ENCODE results near the gene NPHP4.

DNA sequence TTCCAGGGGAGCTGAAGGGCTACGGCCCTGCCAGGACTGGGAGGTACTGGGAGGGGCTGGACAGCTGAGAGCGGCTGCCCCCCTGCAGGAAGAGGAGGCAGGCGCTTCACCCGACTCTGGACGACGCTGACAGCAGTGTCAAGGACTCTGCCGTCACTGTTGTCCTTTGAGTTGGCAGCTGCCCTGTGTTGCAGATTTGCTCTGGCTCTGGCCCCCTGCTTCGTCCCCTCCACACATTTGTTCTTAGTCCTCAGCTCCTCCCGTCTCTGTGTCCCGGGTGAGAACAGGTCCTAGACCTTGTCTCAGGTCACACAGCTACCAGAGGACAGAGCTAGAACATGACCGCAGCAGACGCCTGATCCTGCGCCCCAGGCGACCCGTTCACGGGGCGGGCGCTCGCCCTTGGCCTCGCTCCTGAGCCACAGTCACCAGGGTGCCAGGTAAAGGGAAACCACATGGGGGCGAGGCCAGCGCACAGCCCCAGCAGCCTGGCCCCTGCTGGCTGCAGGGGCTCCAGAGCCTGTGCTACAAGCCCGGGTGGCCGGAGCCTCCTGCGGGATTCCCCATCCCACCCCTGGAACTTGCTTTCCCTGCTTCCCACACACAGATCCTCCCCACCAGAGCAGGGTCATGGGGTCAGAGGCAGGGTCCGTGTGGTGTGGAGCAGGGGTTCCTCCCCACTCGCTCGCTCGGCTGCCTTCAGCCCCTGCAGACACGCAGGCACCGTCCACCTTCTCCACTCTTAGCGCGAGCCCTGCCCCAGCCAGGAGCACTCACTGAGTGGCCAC, 10.7 kb upstream of the NPHP4 start:
- TF ChIP-seq POLR2A (IDR thresholded peaks at IDR 0.05) = no peak
- TF ChIP-seq, protein P1, sequence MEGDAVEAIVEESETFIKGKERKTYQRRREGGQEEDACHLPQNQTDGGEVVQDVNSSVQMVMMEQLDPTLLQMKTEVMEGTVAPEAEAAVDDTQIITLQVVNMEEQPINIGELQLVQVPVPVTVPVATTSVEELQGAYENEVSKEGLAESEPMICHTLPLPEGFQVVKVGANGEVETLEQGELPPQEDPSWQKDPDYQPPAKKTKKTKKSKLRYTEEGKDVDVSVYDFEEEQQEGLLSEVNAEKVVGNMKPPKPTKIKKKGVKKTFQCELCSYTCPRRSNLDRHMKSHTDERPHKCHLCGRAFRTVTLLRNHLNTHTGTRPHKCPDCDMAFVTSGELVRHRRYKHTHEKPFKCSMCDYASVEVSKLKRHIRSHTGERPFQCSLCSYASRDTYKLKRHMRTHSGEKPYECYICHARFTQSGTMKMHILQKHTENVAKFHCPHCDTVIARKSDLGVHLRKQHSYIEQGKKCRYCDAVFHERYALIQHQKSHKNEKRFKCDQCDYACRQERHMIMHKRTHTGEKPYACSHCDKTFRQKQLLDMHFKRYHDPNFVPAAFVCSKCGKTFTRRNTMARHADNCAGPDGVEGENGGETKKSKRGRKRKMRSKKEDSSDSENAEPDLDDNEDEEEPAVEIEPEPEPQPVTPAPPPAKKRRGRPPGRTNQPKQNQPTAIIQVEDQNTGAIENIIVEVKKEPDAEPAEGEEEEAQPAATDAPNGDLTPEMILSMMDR (IDR thresholded peaks at IDR 0.05) = no peak
